Measurements from ENCODE around the gene PIMREG.

PIMREG gene

GRCh38 chr17:6492892-6493674, 48.8 kb downstream of the PIMREG start:
- no peak overlapping the region for H3K4me3 ChIP-seq (ENCODE audit: low read depth, low read length, poor library complexity, severe bottlenecking)
- H3K9ac ChIP-seq (ENCODE audit: low read length): no peak overlapping the region
- no peak for TF ChIP-seq CTCF (IDR thresholded peaks at IDR 0.05; ENCODE audit: low read length)
- no peak for TF ChIP-seq EZH2 (IDR thresholded peaks at IDR 0.05; ENCODE audit: borderline replicate concordance, low read length)
- no peaks in the 10 kb centered on the region for H4K20me1 ChIP-seq (ENCODE audit: insufficient read depth, low read length)
- H3K9me2 ChIP-seq (ENCODE audit: low read depth, low read length): no peaks in the 10 kb centered on the region
- no peaks in the 10 kb centered on the region for H3K27me3 ChIP-seq (ENCODE audit: insufficient read depth, low read length)
- no peak overlapping the region for H3K4me2 ChIP-seq (ENCODE audit: low read length)
- no peaks in the 10 kb centered on the region for H3K9me3 ChIP-seq (ENCODE audit: low read length)
- H3K27ac ChIP-seq (ENCODE audit: low read depth, low read length, poor library complexity, severe bottlenecking): no peak overlapping the region
- H3K79me2 ChIP-seq (ENCODE audit: insufficient read depth, low read length): no peaks in the 10 kb centered on the region
- no peaks in the 10 kb centered on the region for H3F3A ChIP-seq (ENCODE audit: insufficient read depth, low read length)
- no peaks in the 10 kb centered on the region for H3K4me1 ChIP-seq (ENCODE audit: insufficient read depth, low read length, severe bottlenecking)
- no peak overlapping the region for H2AFZ ChIP-seq (ENCODE audit: low read length)
- H3K36me3 ChIP-seq (ENCODE audit: insufficient read depth, low read length): no peaks in the 10 kb centered on the region

DNA sequence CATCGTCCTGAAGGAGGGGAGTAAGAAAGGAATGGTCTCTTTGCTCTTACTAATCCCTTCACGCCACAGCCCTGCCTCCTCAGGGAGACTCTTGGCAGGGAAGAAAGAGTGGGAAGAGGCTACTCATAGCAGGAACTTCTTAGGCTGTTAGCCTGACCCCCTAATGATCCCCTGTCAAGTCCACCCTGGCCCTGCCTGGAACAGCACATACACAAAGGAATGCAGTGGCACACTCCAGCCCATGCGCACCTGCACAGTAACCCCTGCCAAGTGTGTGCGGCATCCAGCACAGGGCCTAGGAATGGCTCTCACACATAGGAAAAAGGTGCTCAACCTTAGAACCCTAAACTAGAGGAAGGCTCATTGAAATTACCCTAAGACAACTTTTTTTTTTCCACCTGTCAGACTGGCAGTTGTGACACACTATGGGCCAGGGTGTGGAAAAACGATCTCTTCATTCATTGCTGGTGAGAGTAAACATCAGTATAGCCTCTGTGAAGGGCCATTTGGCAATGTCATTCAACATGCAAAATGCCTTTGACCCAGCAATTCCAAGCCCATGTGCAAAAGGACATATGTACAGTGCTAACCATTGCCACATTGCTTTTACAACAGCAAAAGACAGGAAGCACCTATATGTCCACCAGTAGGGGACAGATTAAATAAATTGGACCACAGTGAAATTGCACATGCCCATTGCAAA, 50.1 kb downstream of the PIMREG start:
- Histone ChIP-seq H3K79me2 (ENCODE audit: insufficient read depth, low read length) (no peaks in the 10 kb centered on the region), H3K9me3 (ENCODE audit: low read length) (no peaks in the 10 kb centered on the region), H3F3A (ENCODE audit: insufficient read depth, low read length) (no peaks in the 10 kb centered on the region), H3K4me1 (ENCODE audit: insufficient read depth, low read length, severe bottlenecking) (no peaks in the 10 kb centered on the region), H2AFZ (ENCODE audit: low read length) (no peak overlapping the region), H4K20me1 (ENCODE audit: insufficient read depth, low read length) (no peaks in the 10 kb centered on the region), H3K4me3 (ENCODE audit: low read depth, low read length, poor library complexity, severe bottlenecking) (no peak overlapping the region), H3K36me3 (ENCODE audit: insufficient read depth, low read length) (no peaks in the 10 kb centered on the region), H3K4me2 (ENCODE audit: low read length) (no peak overlapping the region), H3K27me3 (ENCODE audit: insufficient read depth, low read length) (no peaks in the 10 kb centered on the region), H3K27ac (ENCODE audit: low read depth, low read length, poor library complexity, severe bottlenecking) (no peak overlapping the region), H3K9ac (ENCODE audit: low read length) (no peak overlapping the region), H3K9me2 (ENCODE audit: low read depth, low read length) (no peaks in the 10 kb centered on the region)
- TF ChIP-seq CTCF (IDR thresholded peaks at IDR 0.05; ENCODE audit: low read length): no peak
- no peak for TF ChIP-seq EZH2 (IDR thresholded peaks at IDR 0.05; ENCODE audit: borderline replicate concordance, low read length)

DNA sequence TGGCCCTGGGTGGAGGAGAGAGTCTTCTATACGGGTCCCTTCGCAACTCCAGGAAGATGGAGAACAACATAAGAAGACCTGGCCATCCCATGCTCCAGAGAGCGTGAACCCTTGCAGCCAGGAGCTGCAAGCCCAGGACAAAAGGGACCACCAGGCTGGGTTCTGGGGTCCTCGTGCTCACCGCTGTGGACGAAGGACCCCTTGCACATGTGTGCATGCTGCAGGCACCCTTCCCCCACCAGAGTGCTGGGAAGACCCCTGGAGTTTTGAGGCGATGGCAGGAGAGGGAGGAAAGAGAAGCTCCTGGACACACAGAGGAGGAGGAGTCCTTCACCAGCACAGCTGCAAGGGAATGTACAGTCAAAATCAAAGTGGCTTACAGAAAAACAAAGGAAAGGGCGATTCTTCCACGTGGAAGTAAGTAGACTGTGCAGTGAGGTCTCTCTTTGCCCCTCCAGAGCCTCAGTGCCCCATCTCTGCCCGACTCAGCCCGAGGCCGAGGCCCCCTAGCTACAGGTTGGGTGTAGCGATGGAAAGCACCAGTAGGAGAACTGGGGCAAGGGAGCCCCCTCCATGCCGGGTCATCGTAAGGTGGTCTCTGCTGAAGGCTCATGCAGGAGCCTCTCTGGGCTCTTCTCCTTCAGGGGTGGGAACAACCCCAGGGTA, 51.3 kb downstream of the PIMREG start:
- Histone ChIP-seq H3K9me3 (ENCODE audit: low read length) (no peaks in the 10 kb centered on the region), H3K79me2 (ENCODE audit: insufficient read depth, low read length) (no peaks in the 10 kb centered on the region), H3K4me3 (ENCODE audit: low read depth, low read length, poor library complexity, severe bottlenecking) (no peak overlapping the region), H3K27me3 (ENCODE audit: insufficient read depth, low read length) (no peaks in the 10 kb centered on the region), H3K4me2 (ENCODE audit: low read length) (no peak overlapping the region), H2AFZ (ENCODE audit: low read length) (no peak overlapping the region), H3K36me3 (ENCODE audit: insufficient read depth, low read length) (no peaks in the 10 kb centered on the region), H3F3A (ENCODE audit: insufficient read depth, low read length) (no peaks in the 10 kb centered on the region), H3K9ac (ENCODE audit: low read length) (no peak overlapping the region), H3K9me2 (ENCODE audit: low read depth, low read length) (no peaks in the 10 kb centered on the region), H4K20me1 (ENCODE audit: insufficient read depth, low read length) (no peaks in the 10 kb centered on the region), H3K4me1 (ENCODE audit: insufficient read depth, low read length, severe bottlenecking) (no peaks in the 10 kb centered on the region), H3K27ac (ENCODE audit: low read depth, low read length, poor library complexity, severe bottlenecking) (no peak overlapping the region)
- TF ChIP-seq EZH2 (IDR thresholded peaks at IDR 0.05; ENCODE audit: borderline replicate concordance, low read length) (no peak), CTCF (IDR thresholded peaks at IDR 0.05; ENCODE audit: low read length) (no peak)

Data from OCI-LY1 (cell line).